Stimulated activated CD8-positive, alpha-beta memory T cell treated with anti-CD3 and anti-CD28 coated beads, Interleukin-12 subunit alpha, Interleukin-12 subunit beta, amount 100 ng/mL, for 24 hours (primary cell): Measurements from ENCODE around the gene SCLY.

Experiments used
- DNase-seq: peaks from one replicate; pipeline ENCODE4 v3.0.0-alpha.2; 2020; ENCODE audit errors: extremely low read depth

Gene SCLY

DNA sequence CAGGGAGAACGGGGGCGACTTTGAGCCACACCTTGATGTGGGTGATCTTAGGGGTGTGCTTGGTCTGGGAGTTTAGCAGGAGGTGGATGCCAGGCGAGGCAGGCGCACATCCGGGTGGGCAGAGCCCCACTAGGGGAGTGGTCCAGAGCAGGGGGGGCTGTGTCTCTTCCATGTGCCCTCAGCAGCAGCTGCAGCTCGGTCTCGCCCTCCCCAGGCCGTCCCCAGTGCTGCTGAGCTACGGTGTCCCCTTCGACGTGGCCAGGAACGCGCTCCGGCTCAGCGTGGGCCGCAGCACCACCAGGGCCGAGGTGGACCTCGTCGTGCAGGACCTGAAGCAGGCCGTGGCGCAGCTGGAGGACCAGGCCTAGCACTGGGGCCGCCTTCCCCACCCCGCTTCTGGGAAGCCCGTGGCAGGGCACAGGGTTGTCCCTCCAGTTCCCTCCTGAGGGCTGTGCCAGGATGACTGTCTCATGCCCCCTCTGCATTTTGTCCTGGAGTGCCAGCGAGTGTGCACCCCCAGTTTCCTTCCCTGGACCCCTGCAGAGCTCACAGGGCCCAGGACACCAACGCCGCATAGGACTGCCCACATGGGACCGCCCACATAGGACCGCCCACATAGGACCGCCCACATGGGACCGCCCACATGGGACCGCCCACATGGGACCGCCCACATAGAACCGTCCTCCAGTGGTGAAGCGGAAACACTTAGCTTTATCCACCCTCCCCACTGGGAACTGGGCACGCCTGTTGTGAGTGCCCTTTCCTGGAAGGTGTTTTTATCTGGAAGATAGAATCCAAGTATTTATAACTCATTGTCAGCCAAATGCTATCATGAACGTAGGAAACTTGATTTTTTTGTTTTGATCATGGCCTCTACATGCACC lies 37.4 kb downstream of the SCLY start:
- DNase-seq, result no peak

DNA sequence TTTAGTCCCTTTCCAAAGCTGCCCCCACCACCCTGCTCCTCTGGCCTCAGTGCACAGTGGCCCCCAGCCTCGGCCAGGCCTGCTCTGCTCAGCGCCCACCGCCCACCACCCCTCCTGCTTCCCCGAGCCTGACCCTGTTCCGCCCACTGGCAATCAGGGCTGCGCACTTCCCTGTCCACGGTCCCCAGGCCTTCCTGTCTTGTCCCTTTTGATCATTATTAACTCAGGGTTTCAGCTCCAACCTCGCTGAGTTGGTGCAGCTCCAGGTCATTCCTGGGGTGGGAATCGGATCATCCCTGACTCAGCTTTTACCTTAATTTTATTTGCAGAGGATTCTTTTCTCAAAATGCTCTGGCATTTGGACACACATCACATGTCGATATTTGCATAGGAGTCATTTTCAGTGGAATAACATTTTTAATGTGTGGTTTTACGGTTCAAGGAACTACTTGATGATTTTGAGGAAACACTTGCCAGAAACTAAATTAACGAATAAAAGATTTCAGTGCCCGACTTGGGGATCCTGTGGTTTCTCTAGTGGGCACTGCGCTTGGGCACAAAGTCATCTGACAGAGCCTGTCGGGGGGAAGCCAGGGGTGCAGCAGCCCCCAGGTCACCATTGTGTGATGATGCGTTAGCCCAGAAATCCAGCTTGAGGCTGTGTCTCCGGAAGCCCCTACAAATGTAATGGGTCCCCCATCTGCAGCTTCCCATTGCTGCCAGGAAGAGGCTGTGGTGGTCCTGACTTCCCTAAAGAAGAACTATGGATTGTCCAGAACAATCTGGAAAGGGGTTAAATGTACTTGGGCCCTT lies 38.3 kb downstream of the SCLY start:
- no peak for DNase-seq

DNA sequence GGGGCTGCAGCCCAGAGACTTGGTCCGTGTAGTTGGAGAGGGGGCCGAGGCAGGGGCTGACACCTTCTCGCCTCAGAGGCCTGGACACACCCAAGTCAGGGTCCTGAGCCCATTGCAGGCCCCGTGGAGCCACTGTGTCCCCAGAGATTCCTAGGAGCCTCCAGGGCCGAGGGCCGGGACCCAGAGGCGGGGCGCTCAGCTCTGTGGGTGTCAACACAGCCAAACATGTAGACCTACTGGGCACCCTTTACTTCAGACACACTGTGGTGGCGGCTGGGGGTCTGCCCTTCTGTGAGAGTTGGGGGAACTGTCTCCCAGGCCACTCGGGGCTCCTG lies 38.9 kb downstream of the SCLY start:
- no peak for DNase-seq

DNA sequence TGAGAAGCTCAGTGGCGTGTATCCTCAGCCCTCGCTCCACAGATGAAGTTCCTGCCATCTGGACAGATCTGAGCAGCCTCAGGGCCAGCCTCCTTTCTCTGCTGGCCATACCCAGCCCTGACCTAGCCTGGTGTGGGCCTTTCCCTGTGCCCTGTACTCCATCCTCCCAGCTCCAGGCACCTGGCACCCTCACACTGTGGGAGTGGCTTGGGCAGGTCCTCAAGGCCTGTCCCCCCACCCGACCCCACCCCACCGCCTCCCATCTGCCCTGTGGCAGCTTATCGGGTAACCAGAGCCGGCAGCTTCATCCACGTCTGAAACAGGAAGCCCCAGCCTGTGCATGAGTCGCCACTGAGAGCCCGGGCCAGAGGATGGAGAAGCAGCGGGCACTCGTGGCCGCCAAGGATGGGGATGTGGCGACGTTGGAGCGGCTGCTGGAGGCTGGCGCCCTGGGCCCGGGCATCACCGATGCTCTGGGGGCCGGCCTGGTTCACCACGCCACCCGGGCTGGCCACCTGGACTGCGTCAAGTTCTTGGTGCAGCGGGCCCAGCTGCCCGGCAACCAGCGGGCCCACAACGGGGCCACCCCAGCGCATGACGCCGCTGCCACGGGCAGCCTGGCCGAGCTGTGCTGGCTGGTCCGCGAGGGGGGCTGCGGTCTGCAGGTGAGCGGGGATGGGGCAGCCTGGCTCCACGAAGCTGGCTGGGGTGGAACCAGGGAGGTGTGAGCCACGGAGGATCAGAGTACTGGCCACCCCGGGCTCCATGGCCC lies 39.4 kb downstream of the SCLY start, which contains the start of gene ESPNL:
Gene ESPNL, plus strand, starts transcription at position 292 of the 772 bp plus-strand sequence. Its CDS starts 80 bp downstream, at position 372.
- no peak for DNase-seq

DNA sequence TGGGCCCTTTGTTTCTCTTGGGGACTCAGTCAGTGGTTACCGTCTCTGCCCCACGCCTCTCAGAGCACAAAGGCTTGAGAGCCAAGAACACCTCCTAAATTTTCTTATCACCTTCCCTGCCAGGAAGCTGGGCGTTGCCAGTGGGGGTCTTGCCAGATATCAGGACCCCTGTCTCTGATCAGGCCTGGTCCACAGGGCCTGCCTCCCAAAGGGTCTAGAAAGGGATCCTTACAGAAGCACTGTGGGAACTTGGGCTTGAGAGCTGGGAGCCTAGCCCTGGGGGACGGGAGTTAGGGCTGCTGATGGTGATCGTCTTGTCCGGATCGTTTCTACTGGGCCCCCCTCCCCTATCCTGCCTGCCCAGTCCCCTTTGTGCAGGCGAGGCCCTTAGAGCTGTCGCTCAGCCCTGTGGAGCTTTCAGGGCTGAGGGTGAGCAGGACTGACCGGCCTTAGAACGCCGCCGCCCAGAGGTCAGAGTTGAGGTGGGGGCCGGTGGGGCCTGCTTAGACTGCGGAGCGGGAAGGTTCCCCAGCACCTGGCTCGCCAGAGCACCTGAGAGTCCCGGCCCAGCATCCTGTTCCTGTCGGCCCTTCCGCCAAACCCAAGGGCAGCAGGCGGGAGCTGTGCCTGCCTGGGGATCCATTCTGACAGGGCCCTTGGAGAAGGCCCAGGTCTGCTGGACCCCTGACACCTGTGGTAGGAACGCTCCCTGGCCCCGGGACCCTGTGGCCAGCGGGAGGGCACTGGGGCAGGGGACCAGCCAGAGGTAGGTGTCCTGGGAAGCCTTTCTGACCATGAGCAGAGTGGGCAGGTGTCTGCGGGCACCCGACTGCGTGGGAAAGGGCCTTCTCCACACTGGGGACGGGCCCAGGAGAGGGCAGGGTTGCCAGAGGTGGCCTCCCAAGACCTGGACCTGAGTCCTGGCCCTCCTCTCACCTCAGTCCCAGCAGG lies 40.3 kb downstream of the SCLY start:
- no peak for DNase-seq

DNA sequence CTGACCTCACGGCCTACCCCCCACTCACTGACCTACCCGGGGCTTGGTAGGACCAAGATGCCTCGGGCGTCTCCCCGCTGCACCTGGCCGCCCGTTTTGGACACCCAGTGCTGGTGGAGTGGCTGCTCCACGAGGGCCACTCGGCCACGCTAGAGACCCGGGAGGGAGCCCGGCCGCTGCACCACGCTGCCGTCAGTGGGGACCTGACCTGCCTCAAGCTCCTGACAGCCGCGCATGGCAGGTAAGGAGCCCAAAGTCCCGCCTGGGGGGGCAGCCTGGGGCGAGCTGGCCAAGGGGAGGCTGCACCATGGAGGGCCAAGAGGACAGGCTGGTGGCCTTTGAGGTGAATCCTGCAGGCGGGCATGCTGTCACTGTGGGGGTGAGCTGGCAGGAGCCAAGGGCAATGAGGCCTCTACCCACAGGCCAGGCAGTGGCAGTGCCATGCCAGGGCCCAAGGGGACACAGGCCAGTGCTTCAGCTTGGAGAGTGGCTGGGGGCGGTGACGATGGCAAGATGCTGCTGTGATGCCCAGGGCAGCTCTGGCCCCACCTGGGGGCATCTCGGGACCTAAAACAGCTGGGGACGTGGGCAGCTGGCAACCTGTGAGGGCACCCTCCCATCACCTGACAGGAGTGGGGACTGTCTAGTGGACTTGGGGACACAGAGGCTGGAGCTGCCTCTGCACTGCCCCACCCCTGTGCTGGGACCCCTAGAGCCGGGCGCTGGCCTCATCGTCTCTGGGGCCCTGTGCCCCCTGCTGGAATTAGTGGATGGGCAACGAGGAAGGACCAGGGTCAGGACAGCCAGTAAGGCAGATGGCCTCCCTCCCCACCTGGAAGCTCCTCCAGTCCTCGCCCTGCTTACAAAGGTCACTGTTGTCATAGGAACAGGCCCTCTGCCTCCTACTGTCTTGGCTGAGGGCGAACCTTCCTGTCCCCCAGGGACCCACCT lies 41.4 kb downstream of the SCLY start:
- no peak for DNase-seq

DNA sequence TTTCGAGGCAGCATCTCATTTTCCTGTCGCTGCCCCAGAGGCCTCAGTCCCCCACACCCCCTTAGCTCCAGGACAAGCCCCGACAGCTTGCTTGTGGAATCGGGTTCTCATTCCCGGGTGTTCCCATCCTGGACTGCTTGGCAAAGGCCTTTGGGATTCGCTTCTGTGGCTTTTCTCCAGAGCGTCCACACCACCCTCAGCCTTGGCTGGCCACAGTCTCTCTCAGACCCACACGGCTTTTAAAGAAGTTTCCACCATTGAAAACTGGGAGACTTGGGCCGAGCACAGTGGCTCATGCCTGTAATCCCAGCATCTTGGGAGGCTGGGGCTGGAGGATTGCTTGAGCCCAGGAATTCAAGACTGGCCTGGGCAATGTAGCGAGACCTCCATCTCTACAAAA lies 42.1 kb downstream of the SCLY start:
- DNase-seq, result no peak

DNA sequence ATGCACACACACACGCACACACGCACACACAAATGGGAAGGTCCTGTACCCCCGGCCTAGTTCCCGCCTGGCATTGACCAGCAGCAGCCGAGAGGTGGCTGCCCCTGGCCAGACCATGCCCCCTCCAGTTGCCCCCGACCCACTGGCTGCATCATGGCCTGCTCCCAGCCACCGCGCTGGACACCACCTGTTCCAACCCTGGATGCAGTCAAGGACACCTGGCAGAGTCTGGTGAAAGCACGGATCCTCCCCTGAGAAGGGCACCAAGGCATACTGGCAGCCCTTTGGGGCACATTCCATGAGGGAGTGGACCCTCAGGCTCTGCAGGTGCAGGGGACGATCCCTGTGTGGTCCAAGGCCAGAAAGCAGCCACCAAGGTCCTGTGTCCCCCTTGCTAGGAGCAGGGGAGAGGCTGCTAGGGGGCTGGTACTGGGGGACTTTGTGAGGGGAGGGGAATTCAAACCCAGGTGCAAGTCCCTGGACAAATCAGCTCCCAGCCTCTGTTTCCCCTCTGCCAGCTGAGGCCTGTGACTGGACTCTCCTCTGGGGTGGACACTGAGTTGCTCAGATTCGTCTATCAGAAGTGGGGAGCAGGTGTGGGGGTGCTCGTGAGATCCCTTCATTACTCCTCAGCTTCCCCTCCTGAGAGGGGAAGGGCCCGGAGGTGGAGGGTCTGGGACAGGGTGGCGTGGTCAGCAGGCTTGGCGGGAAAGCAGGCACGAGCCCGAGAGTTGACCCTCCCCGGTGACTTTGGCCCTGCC lies 42.8 kb downstream of the SCLY start:
- no peak for DNase-seq

DNA sequence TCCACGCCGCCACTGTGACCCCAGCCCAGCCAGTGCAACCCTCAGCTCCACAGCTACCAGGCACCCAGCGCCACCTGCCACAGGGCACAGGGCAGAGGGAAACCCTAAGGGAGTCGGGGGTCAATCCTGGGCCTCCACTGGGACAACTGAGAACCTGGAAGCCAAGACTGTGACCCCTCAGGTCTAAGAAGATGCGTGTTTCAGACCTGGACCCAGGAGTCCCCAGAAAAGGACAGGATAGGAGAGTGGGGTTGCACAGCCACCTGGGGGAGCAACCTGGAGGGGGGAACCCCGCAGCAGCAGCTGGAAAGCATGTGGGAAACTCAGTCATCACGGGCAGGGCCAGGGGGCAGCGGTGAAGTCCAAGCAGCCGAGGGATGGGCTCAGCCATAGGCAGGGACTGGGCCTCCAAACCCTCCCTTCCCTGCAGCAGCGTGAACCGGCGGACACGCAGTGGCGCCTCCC lies 43.5 kb downstream of the SCLY start:
- DNase-seq, result no peak

DNA sequence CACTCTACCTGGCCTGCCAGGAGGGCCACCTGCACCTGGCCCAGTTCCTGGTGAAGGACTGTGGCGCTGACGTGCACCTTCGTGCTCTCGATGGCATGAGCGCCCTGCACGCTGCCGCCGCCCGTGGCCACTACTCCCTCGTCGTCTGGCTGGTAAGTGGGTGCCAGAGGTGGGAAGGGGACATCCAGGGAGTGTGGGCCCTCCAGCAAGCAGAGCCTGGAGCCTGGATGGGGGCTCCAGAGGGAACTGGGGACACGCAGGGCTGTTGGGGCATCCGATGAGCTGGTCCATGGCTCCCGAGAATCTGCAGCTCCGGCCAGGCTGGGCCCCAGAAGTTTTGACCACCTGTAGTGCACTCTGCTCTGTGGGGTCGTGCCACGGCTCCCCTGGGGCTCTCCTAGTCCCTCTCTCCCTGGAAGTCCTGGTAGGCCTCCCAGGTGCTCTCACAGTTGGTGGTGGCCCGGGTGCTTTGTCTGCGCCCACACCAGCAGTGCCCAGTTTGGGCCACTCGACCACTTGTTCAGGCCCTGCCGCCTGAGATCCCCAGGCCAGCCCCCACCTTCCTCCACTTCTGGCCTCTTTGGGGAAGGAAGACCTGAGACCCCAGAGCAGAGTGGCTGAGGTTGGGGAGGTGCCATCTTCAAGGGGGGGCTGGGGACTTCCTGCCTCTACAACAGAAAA lies 44.0 kb downstream of the SCLY start:
- no peak for DNase-seq

DNA sequence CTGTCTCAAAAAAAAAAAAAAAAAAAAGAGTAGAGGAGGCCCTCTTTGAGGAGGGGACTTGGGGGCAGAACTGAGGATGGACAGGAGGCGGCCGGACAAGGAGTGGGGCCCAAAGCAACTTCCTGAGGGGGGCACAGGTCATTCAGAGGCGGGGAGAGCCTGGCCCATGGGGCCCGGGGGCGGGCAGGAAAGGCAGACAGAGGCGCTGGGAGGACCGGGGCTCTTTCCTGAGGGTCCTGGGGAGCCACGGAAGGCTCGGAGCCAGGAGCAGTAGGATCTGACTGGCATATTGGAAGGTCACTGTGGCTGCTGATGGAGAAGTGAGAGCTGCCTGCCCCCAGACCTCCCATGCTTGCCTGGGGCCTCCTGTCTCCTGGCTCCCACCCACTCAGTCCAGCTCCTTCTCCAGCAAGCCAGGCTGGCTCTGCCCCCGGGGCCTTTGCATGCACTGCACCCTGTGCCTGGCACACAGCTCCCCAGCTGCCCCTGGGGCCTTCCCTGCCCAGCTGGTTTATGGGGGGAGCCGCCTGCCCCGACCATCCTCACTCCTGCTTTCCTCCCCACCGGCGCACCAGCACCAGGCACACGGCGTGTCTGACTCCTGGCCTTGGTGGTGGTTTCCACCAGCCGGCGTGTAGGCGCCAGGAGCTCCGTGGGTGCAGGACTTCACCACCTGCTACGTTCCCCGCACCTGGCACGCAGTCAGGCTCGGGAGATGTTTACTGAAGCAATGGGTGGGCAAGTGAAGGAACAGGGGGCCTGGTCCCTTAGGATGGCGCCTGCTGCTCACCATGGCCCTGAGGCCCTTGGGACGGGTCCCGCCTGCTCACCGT lies 44.9 kb downstream of the SCLY start:
- DNase-seq, result no peak

DNA sequence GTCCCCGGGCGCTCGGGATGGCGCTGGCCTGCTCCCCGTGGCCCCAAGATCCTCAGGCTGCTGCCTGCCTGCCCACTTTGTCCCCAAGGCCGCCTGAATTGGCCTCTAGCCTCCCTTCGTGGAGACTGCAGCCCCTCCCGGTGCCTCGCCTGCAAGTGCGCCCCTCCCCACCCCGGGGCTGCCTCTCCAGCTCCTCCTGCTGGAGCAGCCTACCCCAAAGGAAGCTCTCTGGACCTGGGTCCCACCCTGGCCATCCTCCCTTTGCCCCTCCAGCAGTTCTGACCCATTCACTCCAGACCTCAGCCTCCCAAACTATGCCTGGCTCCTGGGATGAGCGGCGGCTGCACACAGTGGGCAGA lies 45.5 kb downstream of the SCLY start:
- DNase-seq, result no peak

DNA sequence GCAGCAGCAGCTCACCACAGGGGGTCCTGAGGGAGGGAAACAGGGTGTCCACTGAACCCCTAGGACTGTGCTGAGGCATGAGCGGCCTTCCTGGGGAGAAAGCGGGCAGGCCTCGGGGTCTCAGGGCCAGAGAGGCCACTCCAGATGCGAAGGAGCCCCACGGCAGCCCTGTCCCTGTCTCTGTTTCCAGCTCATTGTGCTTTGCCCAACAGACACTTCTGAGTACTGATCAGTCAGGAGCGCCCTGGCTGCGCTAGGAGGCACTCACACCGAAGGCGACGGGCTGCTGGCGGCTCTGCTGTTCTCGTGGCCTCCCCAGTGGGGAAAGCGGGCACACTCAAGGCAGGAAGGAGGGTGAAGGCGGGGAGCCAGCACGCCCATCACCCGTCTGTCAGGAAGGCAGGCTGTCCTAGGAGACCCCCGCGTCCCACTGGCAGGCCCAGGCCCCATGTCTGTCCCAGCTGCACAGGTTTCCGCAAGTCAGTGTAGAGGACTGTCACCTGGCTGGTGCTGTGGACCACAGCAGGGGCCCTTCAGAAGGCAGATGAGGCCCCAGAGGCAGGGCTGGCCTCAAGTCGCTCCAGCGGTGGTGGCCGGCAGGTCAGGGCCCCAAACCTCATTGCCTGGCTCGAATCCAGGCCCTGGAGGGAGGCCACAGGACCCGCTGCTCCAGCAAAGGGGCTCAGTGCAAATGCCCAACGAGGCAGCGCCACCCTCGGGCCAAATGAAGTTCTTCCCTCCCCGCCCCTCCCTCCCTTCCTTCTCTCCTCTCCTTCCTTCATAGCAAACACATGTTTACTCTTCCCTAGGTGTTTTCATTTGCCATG lies 46.1 kb downstream of the SCLY start:
- no peak for DNase-seq

DNA sequence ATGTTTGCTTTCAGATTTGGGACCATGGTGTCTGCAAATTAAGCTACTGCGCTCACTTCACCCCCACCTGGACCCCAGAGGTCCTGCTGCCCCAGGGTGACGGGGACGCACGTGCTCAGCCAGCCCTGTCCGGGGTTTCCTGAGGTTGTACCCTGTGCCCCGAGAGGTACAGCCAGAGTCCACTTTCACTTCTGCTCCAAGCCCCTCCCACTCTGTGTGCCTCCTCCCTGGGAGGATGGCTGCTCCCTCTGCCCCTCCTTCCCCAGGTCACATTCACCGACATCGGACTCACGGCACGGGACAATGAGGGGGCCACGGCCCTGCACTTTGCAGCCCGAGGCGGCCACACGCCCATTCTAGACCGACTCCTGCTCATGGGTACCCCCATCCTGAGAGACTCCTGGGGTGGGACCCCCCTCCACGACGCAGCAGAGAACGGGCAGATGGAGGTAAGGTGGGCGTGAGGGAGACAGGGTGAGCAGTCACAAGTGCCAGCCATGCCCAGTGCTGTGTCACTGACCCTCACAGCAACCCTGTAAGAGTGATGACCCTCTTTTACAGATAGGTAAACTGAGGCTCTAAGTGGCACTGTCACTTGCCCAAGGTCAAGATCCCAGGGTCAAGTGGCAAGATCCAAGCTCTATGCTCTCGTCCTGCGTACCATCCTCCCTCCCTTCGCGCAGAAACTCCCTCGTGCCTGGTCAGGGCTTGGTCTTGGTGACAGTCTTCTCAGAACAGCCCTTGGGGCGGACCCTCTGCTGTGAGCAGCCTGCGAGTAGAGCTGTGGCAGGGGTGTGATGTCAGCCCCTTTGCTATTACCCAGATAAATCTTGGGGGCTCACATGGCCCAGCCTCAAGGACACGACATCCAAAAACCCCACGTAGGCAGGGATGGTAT lies 47.0 kb downstream of the SCLY start:
- no peak for DNase-seq

DNA sequence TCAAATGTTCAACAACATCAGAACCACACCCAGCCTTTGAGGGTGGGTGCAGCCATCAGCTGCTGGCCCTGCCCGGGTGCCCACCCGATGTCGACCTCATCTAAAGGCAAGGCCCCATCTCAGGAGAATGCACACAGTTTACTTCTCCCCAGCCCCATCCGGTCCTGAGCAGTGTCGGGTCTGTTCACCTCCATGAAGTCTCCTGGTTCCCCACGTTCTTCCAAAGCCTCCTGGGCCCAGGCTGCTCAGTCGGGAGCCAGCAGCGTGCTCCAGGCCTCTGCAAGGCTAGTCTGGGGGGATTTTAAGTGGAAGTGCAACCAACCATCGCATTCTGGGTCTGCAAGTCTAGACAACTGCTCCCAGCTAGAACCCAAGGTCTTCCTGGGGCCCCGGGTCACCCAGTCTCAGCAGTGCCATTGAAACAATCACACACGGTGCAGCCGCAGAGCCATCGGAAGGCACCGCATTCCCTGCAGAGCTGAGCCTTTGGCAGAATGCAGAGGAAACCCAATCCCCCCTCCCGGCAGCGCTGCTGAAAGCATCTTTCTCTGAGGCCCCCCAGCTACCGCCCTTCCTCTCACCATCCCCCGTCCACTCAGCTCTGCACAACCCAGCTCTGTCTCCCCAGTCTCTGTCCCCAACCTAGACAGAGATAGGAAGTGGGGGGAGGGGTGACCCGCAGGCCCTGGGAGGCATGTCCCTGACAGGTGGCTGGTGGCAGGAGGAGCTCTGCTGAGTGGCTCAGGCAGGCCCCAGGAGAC lies 47.8 kb downstream of the SCLY start:
- no peak for DNase-seq
